NCI-H345 treated with DMSO at 0.1 percent for 48 hours (cell line): ENCODE data around the gene ITSN2.
A peak's percentile ranks its signal among the peaks of the same experiment; 100 is the strongest.

Experiments
- DNase-seq: peaks from one replicate; lab custom pipeline; 2025; ENCODE audit not compliant: unreplicated experiment; lab: John Stamatoyannopoulos, UW

ITSN2 gene

GRCh38 chr2:24337890-24338289 is 22.4 kb downstream of the ITSN2 start:
- no peak for DNase-seq

- no peak for DNase-seq
Measured at GRCh38 chr2:24336811-24337210, 23.5 kb downstream of the ITSN2 start.

- no peak for DNase-seq
Measured at GRCh38 chr2:24334245-24334633, 26.1 kb downstream of the ITSN2 start.

- DNase-seq: no peak
Measured at GRCh38 chr2:24332791-24333540, 27.4 kb downstream of the ITSN2 start.

- no peak for DNase-seq
Measured at GRCh38 chr2:24330161-24330560, 30.2 kb downstream of the ITSN2 start.

- no peak for DNase-seq
Measured at GRCh38 chr2:24329700-24330099, 30.6 kb downstream of the ITSN2 start.

- DNase-seq: no peak
Measured at GRCh38 chr2:24328010-24328409, 32.3 kb downstream of the ITSN2 start.

- DNase-seq: peak; percentile 29
Measured at GRCh38 chr2:24317491-24317920, 42.8 kb downstream of the ITSN2 start.

- DNase-seq: no peak
Measured at GRCh38 chr2:24315669-24316068, 44.7 kb downstream of the ITSN2 start.

GRCh38 chr2:24313744-24314632 is 46.3 kb downstream of the ITSN2 start:
- no peak for DNase-seq

- no peak for DNase-seq
Measured at GRCh38 chr2:24307961-24308360, 52.4 kb downstream of the ITSN2 start.

GRCh38 chr2:24304631-24305030 is 55.7 kb downstream of the ITSN2 start:
- DNase-seq: no peak

GRCh38 chr2:24304098-24304497 is 56.2 kb downstream of the ITSN2 start:
- DNase-seq: no peak

GRCh38 chr2:24301599-24301998 is 58.7 kb downstream of the ITSN2 start:
- no peak for DNase-seq

- DNase-seq: no peak
Measured at GRCh38 chr2:24297663-24298062, 62.7 kb downstream of the ITSN2 start.

- DNase-seq: no peak
Measured at GRCh38 chr2:24287171-24287570, 73.2 kb downstream of the ITSN2 start.

GRCh38 chr2:24285484-24286152 is 74.7 kb downstream of the ITSN2 start:
- DNase-seq: no peak

- DNase-seq: no peak
Measured at GRCh38 chr2:24280645-24281044, 79.7 kb downstream of the ITSN2 start.

- no peak for DNase-seq
Measured at GRCh38 chr2:24280161-24280560, 80.2 kb downstream of the ITSN2 start.

- DNase-seq: no peak
Measured at GRCh38 chr2:24276349-24276899, 83.9 kb downstream of the ITSN2 start.

- no peak for DNase-seq
Measured at GRCh38 chr2:24274809-24275208, 85.5 kb downstream of the ITSN2 start.
